ENCODE results near the gene OR8B12. TPM values are rescaled to one million over a fixed set of nuclear protein-coding genes. Genes with fewer than 3 reads are reported as not detected.

Gene OR8B12
- polyA plus RNA-seq, 1 donor from 2014 or later = not detected

DNA sequence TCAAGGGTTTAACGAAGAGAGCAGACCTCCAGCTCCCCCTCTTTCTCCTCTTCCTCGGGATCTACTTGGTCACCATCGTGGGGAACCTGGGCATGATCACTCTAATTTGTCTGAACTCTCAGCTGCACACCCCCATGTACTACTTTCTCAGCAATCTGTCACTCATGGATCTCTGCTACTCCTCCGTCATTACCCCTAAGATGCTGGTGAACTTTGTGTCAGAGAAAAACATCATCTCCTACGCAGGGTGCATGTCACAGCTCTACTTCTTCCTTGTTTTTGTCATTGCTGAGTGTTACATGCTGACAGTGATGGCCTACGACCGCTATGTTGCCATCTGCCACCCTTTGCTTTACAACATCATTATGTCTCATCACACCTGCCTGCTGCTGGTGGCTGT lies 26.7 kb upstream of the OR8B12 start:
- TF ChIP-seq TAF1 (IDR thresholded peaks at IDR 0.05; ENCODE audit: low read depth) = no peak
- no peak for TF ChIP-seq POLR2AphosphoS5 (IDR thresholded peaks at IDR 0.05)
- TF ChIP-seq EZH2 (IDR thresholded peaks at IDR 0.05; ENCODE audit: borderline replicate concordance, insufficient read depth, low read length, poor library complexity, severe bottlenecking) = no peak
- no peak for TF ChIP-seq EP300 (conservative IDR thresholded peaks at IDR 0.05; ENCODE audit: poor library complexity, severe bottlenecking)
- TF ChIP-seq, protein P1, sequence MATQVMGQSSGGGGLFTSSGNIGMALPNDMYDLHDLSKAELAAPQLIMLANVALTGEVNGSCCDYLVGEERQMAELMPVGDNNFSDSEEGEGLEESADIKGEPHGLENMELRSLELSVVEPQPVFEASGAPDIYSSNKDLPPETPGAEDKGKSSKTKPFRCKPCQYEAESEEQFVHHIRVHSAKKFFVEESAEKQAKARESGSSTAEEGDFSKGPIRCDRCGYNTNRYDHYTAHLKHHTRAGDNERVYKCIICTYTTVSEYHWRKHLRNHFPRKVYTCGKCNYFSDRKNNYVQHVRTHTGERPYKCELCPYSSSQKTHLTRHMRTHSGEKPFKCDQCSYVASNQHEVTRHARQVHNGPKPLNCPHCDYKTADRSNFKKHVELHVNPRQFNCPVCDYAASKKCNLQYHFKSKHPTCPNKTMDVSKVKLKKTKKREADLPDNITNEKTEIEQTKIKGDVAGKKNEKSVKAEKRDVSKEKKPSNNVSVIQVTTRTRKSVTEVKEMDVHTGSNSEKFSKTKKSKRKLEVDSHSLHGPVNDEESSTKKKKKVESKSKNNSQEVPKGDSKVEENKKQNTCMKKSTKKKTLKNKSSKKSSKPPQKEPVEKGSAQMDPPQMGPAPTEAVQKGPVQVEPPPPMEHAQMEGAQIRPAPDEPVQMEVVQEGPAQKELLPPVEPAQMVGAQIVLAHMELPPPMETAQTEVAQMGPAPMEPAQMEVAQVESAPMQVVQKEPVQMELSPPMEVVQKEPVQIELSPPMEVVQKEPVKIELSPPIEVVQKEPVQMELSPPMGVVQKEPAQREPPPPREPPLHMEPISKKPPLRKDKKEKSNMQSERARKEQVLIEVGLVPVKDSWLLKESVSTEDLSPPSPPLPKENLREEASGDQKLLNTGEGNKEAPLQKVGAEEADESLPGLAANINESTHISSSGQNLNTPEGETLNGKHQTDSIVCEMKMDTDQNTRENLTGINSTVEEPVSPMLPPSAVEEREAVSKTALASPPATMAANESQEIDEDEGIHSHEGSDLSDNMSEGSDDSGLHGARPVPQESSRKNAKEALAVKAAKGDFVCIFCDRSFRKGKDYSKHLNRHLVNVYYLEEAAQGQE (IDR thresholded peaks at IDR 0.05; ENCODE audit: borderline replicate concordance) = no peak
- no peak for TF ChIP-seq MXI1 (conservative IDR thresholded peaks at IDR 0.05; ENCODE audit: poor library complexity, severe bottlenecking)
- TF ChIP-seq, protein P2, sequence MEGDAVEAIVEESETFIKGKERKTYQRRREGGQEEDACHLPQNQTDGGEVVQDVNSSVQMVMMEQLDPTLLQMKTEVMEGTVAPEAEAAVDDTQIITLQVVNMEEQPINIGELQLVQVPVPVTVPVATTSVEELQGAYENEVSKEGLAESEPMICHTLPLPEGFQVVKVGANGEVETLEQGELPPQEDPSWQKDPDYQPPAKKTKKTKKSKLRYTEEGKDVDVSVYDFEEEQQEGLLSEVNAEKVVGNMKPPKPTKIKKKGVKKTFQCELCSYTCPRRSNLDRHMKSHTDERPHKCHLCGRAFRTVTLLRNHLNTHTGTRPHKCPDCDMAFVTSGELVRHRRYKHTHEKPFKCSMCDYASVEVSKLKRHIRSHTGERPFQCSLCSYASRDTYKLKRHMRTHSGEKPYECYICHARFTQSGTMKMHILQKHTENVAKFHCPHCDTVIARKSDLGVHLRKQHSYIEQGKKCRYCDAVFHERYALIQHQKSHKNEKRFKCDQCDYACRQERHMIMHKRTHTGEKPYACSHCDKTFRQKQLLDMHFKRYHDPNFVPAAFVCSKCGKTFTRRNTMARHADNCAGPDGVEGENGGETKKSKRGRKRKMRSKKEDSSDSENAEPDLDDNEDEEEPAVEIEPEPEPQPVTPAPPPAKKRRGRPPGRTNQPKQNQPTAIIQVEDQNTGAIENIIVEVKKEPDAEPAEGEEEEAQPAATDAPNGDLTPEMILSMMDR (IDR thresholded peaks at IDR 0.05; ENCODE audit: poor library complexity, severe bottlenecking) = no peak
- TF ChIP-seq RAD21 (conservative IDR thresholded peaks at IDR 0.05) = no peak
- no peak for TF ChIP-seq SMC3 (conservative IDR thresholded peaks at IDR 0.05; ENCODE audit: poor library complexity)
- no peaks in the 10 kb centered on the region for H3K79me2 ChIP-seq (replicated peaks; ENCODE audit: insufficient read depth, low read length)
- no peaks in the 10 kb centered on the region for H3K36me3 ChIP-seq (ENCODE audit: insufficient read depth, low read length)
- no peak overlapping the region for H2AFZ ChIP-seq (ENCODE audit: low read depth, low read length)
- no peak overlapping the region for H3K9ac ChIP-seq (ENCODE audit: low read length)
- H4K20me1 ChIP-seq (ENCODE audit: insufficient read depth) = no peaks in the 10 kb centered on the region
- no peak overlapping the region for H3K4me2 ChIP-seq (ENCODE audit: low read length)
- H3K27ac ChIP-seq (ENCODE audit: low read length) = no peak overlapping the region
- no peaks in the 10 kb centered on the region for H3F3A ChIP-seq (ENCODE audit: insufficient read depth, low read length, poor library complexity, severe bottlenecking)
- H3K4me3 ChIP-seq (ENCODE audit: low read length) = no peak overlapping the region
- H3K9me2 ChIP-seq (ENCODE audit: insufficient read depth, low read length) = no peaks in the 10 kb centered on the region
- H3K27me3 ChIP-seq (ENCODE audit: insufficient read depth, low read depth, low read length) = no peaks in the 10 kb centered on the region
- no peaks in the 10 kb centered on the region for H3K9me3 ChIP-seq (ENCODE audit: low read length)

DNA sequence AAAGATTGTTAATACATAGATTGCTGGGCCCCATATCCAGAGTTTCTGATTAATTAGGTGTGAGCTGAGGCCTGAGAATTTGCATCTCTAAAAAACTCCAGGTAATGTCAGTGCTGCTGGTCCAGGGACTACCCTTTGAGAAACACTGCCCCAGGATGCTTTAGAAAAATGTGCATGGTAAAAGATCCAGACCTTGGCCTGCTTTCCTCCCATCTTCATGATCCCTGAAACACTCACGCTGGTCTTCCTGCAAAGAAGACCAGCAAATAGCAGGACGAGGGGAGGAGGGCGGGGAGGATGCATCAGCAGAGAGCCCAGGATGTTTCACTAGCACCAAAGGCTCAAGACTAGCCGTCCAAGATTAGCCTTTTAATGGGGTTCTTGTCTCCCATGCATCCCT lies 26.2 kb upstream of the OR8B12 start, which contains the start of gene OR8A1:
TSS of gene OR8A1 (plus strand) at position 301 of the 400 bp plus-strand sequence. CDS start 123 bp downstream, outside the sequence.
- Histone ChIP-seq H3K27ac (ENCODE audit: low read length) (no peak within 1 kb of the TSS), H2AFZ (ENCODE audit: low read depth, low read length) (no peak within 1 kb of the TSS), H3K4me3 (ENCODE audit: low read length) (no peak within 1 kb of the TSS)

More for the DNA sequence above, 26.2 kb upstream of the OR8B12 start, which contains the start of gene OR8A1:
- Histone ChIP-seq H3F3A (ENCODE audit: insufficient read depth, low read length, poor library complexity, severe bottlenecking) (no peaks in the 10 kb centered on the region), H4K20me1 (ENCODE audit: insufficient read depth) (no peaks in the 10 kb centered on the region), H3K9ac (ENCODE audit: low read length) (no peak within 1 kb of the TSS), H3K4me2 (ENCODE audit: low read length) (no peak within 1 kb of the TSS), H3K27me3 (ENCODE audit: insufficient read depth, low read depth, low read length) (no peaks in the 10 kb centered on the region), H3K9me2 (ENCODE audit: insufficient read depth, low read length) (no peaks in the 10 kb centered on the region), H3K9me3 (ENCODE audit: low read length) (no peaks in the 10 kb centered on the region), H3K79me2 (replicated peaks; ENCODE audit: insufficient read depth, low read length) (no peaks in the 10 kb centered on the region), H3K36me3 (ENCODE audit: insufficient read depth, low read length) (no peaks in the 10 kb centered on the region)
- TF ChIP-seq POLR2AphosphoS5 (IDR thresholded peaks at IDR 0.05) = no peak
- no peak for TF ChIP-seq EZH2 (IDR thresholded peaks at IDR 0.05; ENCODE audit: borderline replicate concordance, insufficient read depth, low read length, poor library complexity, severe bottlenecking)
- TF ChIP-seq, protein P1 (IDR thresholded peaks at IDR 0.05; ENCODE audit: borderline replicate concordance) = no peak
- TF ChIP-seq RAD21 (conservative IDR thresholded peaks at IDR 0.05) = no peak
- TF ChIP-seq, protein P2 (IDR thresholded peaks at IDR 0.05; ENCODE audit: poor library complexity, severe bottlenecking) = no peak
- no peak for TF ChIP-seq TAF1 (IDR thresholded peaks at IDR 0.05; ENCODE audit: low read depth)
- TF ChIP-seq EP300 (conservative IDR thresholded peaks at IDR 0.05; ENCODE audit: poor library complexity, severe bottlenecking) = no peak
- no peak for TF ChIP-seq SMC3 (conservative IDR thresholded peaks at IDR 0.05; ENCODE audit: poor library complexity)
- no peak for TF ChIP-seq MXI1 (conservative IDR thresholded peaks at IDR 0.05; ENCODE audit: poor library complexity, severe bottlenecking)
